ENCODE measurements around the gene APOBEC3F. TPM values are rescaled to one million over a fixed set of nuclear protein-coding genes. Genes with fewer than 3 reads are reported as not detected.

Gene APOBEC3F
- total and polyA plus RNA-seq, 10 of the 15 experiments (the other 5 are each of a cell fraction or from before 2014, with no cell fraction given), result 7.4 to 29.1 (median 12.8) TPM

GRCh38 chr22:39097098-39098020 is 56.7 kb downstream of the APOBEC3F start, which contains the start of gene APOBEC3H:
APOBEC3H (plus strand) TSS chr22:39097244; CDS start chr22:39100279, 3,035 bp downstream.
- DNase-seq (ENCODE audit: low read depth, low spot score), result no peak
- Histone ChIP-seq H3K4me1 (ENCODE audit: control insufficient read depth, insufficient read depth, low read length) (peaks cover 60% of the 10 kb centered on the region), H2AFZ (ENCODE audit: control insufficient read depth, low read depth, low read length) (peak within 1 kb of the TSS; percentile 68), H3K27ac (ENCODE audit: control insufficient read depth, insufficient read depth) (peak within 1 kb of the TSS; percentile 98), H3K27me3 (replicated peaks in 1 of 2; ENCODE audit: control insufficient read depth in 2 of 2, insufficient read depth in 2 of 2, low read length in 1 of 2) (no peaks in the 10 kb centered on the region), H3K36me3 (ENCODE audit: control insufficient read depth in 2 of 2, insufficient read depth in 2 of 2, low read length in 1 of 2) (no peaks in the 10 kb centered on the region), H3K9ac (ENCODE audit: control insufficient read depth, insufficient read depth, low read length) (peak within 1 kb of the TSS; percentile 83), H3K79me2 (ENCODE audit: control insufficient read depth, insufficient read depth, low read length) (peaks cover 4% of the 10 kb centered on the region), H3K9me3 (replicated peaks; ENCODE audit: control insufficient read depth, insufficient read depth, low read length) (no peaks in the 10 kb centered on the region), H3K4me2 (ENCODE audit: control insufficient read depth, insufficient read depth) (peak within 1 kb of the TSS; percentile 95), H4K20me1 (ENCODE audit: control insufficient read depth, insufficient read depth) (no peaks in the 10 kb centered on the region), H3K4me3 (peak within 1 kb of the TSS; percentile 60)
- ChIA-PET SMC1A (ENCODE audit: uncharacterized antibody, unreplicated experiment) (interaction anchor here (0.9 to 6.6 kb wide), 13 partner anchors 7 to 228 kb away, joined by 3 to 126 read pairs (median 7); partner anchors contain the start of gene APOBEC3G), POLR2A (interaction anchor here (1.1 to 6.1 kb wide), 11 partner anchors 12 to 84 kb away, joined by 3 to 76 read pairs (median 9); partner anchors contain the start of gene APOBEC3C), CTCF (interaction anchor here (1.2 to 4.5 kb wide), 8 partner anchors 13 to 84 kb away, joined by 4 to 39 read pairs (median 10); partner anchors contain the start of gene APOBEC3C), RAD21 (ENCODE audit: unreplicated experiment) (interaction anchor here (0.7 to 5.7 kb wide), 11 partner anchors 14 to 94 kb away, joined by 3 to 85 read pairs (median 16); partner anchors contain the start of genes APOBEC3G and CBX7)
- TSS peak; percentile 83 for BruUV-seq (replicated peaks)
- ATAC-seq, result peak; percentile 48
- no peak for FAIRE-seq
- intact Hi-C loops (cut with micrococcal nuclease; ENCODE audit: unreplicated experiment) (loop anchor here (2.0 kb wide), 2 partner anchors 17 to 31 kb away; no protein-coding TSS in a partner anchor), in situ Hi-C loops (cut with MboI) (no loop called here)
- 24% methylated on average over 9 of the region's 9 CpGs for WGBS (ENCODE audit: insufficient coverage, insufficient replicate concordance, low lambda C conversion rate, missing lambda C conversion rate)
- TF ChIP-seq, protein P1, sequence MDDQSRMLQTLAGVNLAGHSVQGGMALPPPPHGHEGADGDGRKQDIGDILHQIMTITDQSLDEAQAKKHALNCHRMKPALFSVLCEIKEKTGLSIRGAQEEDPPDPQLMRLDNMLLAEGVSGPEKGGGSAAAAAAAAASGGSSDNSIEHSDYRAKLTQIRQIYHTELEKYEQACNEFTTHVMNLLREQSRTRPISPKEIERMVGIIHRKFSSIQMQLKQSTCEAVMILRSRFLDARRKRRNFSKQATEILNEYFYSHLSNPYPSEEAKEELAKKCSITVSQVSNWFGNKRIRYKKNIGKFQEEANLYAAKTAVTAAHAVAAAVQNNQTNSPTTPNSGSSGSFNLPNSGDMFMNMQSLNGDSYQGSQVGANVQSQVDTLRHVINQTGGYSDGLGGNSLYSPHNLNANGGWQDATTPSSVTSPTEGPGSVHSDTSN (IDR thresholded peaks at IDR 0.05; ENCODE audit: insufficient replicate concordance, low read depth, low read length), result no peak
- TF ChIP-seq NFIC (IDR thresholded peaks at IDR 0.05; ENCODE audit: low read depth, low read length), result 0 out of 2 replicates have a peak, but pooled peaks have one; percentile 37
- TF ChIP-seq ASH2L (IDR thresholded peaks at IDR 0.05; ENCODE audit: borderline replicate concordance, low read depth), result no peak
- no peak for TF ChIP-seq ESRRA (IDR thresholded peaks at IDR 0.05; ENCODE audit: low read length)
- peak; percentile 62; the same call in 1 of the 2 replicates for TF ChIP-seq TBL1XR1 (IDR thresholded peaks at IDR 0.05; ENCODE audit: low read depth, low read length)
- no peak for TF ChIP-seq PAX8 (IDR thresholded peaks at IDR 0.05)
- peak; percentile 78 for TF ChIP-seq RUNX3 (IDR thresholded peaks at IDR 0.05; ENCODE audit: low read length)
- TF ChIP-seq BRCA1 (IDR thresholded peaks at IDR 0.05; ENCODE audit: low read depth, low read length), result no peak
- no peak for TF ChIP-seq NFYA (IDR thresholded peaks at IDR 0.05; ENCODE audit: borderline replicate concordance, low read depth, low read length)
- no peak for TF ChIP-seq ZBTB11 (CRISPR knock-in tag; IDR thresholded peaks at IDR 0.05)
- no peak for TF ChIP-seq IRF4 (IDR thresholded peaks at IDR 0.05; ENCODE audit: low read depth, low read length)
- 0 out of 2 replicates have a peak, but pooled peaks have one; percentile 33 for TF ChIP-seq NBN (IDR thresholded peaks at IDR 0.05)
- peak; percentile 68; the same call in 1 of the 2 replicates for TF ChIP-seq ZNF687 (IDR thresholded peaks at IDR 0.05)
- 0 out of 2 replicates have a peak, but pooled peaks have one; percentile 51 for TF ChIP-seq CBFB (IDR thresholded peaks at IDR 0.05; ENCODE audit: low read depth)
